HG02571 (cell line): ENCODE results near the gene PRR18.

Experiments
- ATAC-seq: cut with Tn5 transposase; IDR thresholded peaks from one replicate; pipeline ENCODE4 v1.9.1; 2021; ENCODE audit warnings: mild to moderate bottlenecking, moderate library complexity; ENCODE audit not compliant: unreplicated experiment

Gene PRR18

GRCh38 chr6:166334878-166335277 is 26.7 kb upstream of the PRR18 start:
- ATAC-seq, result no peak

- ATAC-seq, result peak; percentile 52
Observed at GRCh38 chr6:166333172-166333995, 25.2 kb upstream of the PRR18 start.

GRCh38 chr6:166331503-166332415 is 23.6 kb upstream of the PRR18 start:
- ATAC-seq, result no peak

- ATAC-seq, result no peak
Observed at GRCh38 chr6:166330612-166331011, 22.4 kb upstream of the PRR18 start.

- peak; percentile 83 for ATAC-seq
Observed at GRCh38 chr6:166325383-166326042, 17.3 kb upstream of the PRR18 start.

- ATAC-seq, result no peak
Observed at GRCh38 chr6:166323395-166323794, 15.2 kb upstream of the PRR18 start.

GRCh38 chr6:166318649-166319600 is 10.7 kb upstream of the PRR18 start:
- no peak for ATAC-seq

GRCh38 chr6:166318227-166318626 is 10.0 kb upstream of the PRR18 start:
- no peak for ATAC-seq

- ATAC-seq, result no peak
Observed at GRCh38 chr6:166317261-166318212, 9.3 kb upstream of the PRR18 start.

GRCh38 chr6:166315436-166315835 is 7.2 kb upstream of the PRR18 start:
- ATAC-seq, result no peak

- no peak for ATAC-seq
Observed at GRCh38 chr6:166314454-166314853, 6.3 kb upstream of the PRR18 start.

- ATAC-seq, result no peak
Observed at GRCh38 chr6:166313255-166314070, 5.3 kb upstream of the PRR18 start.

- ATAC-seq, result no peak
Observed at GRCh38 chr6:166312832-166313231, 4.6 kb upstream of the PRR18 start.

GRCh38 chr6:166310634-166311033 is 2.4 kb upstream of the PRR18 start:
- no peak for ATAC-seq

GRCh38 chr6:166309977-166310376 is 1.8 kb upstream of the PRR18 start:
- no peak for ATAC-seq

- ATAC-seq, result no peak
Observed at GRCh38 chr6:166308769-166309589, 787 bp upstream of the PRR18 start.
